ENCODE results near the gene CAMK2D. TPM values are rescaled to one million over a fixed set of nuclear protein-coding genes. Genes with fewer than 3 reads are reported as not detected.
A peak's percentile ranks its signal among the peaks of the same experiment; 100 is the strongest.

The CAMK2D gene
- total RNA-seq, 1 donor from 2014 or later = 46.1 TPM

- Histone ChIP-seq H3K9me3 (no peaks in the 10 kb centered on the region), H3K36me3 (no peaks in the 10 kb centered on the region), H3K4me3 (no peak overlapping the region), H3K4me1 (peaks cover 3% of the 10 kb centered on the region), H3K27ac (no peak overlapping the region), H3K27me3 (no peaks in the 10 kb centered on the region)
- no peak for TF ChIP-seq CTCF (IDR thresholded peaks at IDR 0.05)
- peak; percentile 79 for ATAC-seq
- intact Hi-C loops (cut with DNase I) = no loop called here
- no peak for DNase-seq
Observed at GRCh38 chr4:113588895-113589668, 172.5 kb downstream of the CAMK2D start.

- no peak overlapping the region for H3K4me3 ChIP-seq
- H3K4me1 ChIP-seq = peaks cover 3% of the 10 kb centered on the region
- no peak for TF ChIP-seq CTCF (IDR thresholded peaks at IDR 0.05)
- no peaks in the 10 kb centered on the region for H3K27me3 ChIP-seq
- H3K27ac ChIP-seq = no peak overlapping the region
- H3K36me3 ChIP-seq = no peaks in the 10 kb centered on the region
- H3K9me3 ChIP-seq = no peaks in the 10 kb centered on the region
- intact Hi-C loops (cut with DNase I) = no loop called here
- ATAC-seq = no peak
- DNase-seq = no peak
Observed at GRCh38 chr4:113587640-113588275, 173.8 kb downstream of the CAMK2D start.

- intact Hi-C loops (cut with DNase I) = no loop called here
- no peak overlapping the region for H3K4me3 ChIP-seq
- DNase-seq (no peak), ATAC-seq (no peak)
- H3K27me3 ChIP-seq = no peaks in the 10 kb centered on the region
- peaks cover 3% of the 10 kb centered on the region for H3K4me1 ChIP-seq
- H3K9me3 ChIP-seq = no peaks in the 10 kb centered on the region
- no peak overlapping the region for H3K27ac ChIP-seq
- no peaks in the 10 kb centered on the region for H3K36me3 ChIP-seq
- TF ChIP-seq CTCF (IDR thresholded peaks at IDR 0.05) = no peak
Observed at GRCh38 chr4:113587156-113587555, 174.4 kb downstream of the CAMK2D start.

- peaks cover 3% of the 10 kb centered on the region for H3K4me1 ChIP-seq
- no peaks in the 10 kb centered on the region for H3K36me3 ChIP-seq
- ATAC-seq = no peak
- intact Hi-C loops (cut with DNase I) = no loop called here
- H3K9me3 ChIP-seq = no peaks in the 10 kb centered on the region
- TF ChIP-seq CTCF (IDR thresholded peaks at IDR 0.05) = no peak
- no peak overlapping the region for H3K27ac ChIP-seq
- H3K27me3 ChIP-seq = no peaks in the 10 kb centered on the region
- no peak for DNase-seq
- H3K4me3 ChIP-seq = no peak overlapping the region
Observed at GRCh38 chr4:113586072-113586471, 175.5 kb downstream of the CAMK2D start.

GRCh38 chr4:113584407-113585150 lies 177.0 kb downstream of the CAMK2D start:
- Histone ChIP-seq H3K27ac (no peak overlapping the region), H3K4me1 (peaks cover 3% of the 10 kb centered on the region), H3K27me3 (no peaks in the 10 kb centered on the region), H3K36me3 (no peaks in the 10 kb centered on the region), H3K4me3 (no peak overlapping the region), H3K9me3 (no peaks in the 10 kb centered on the region)
- DNase-seq (no peak), ATAC-seq (no peak)
- TF ChIP-seq CTCF (IDR thresholded peaks at IDR 0.05) = no peak
- intact Hi-C loops (cut with DNase I) = no loop called here
